COLO668 (cell line): ENCODE measurements around the gene SAMD4A.
"Not testable (repeated sequence)": the region's sequence is repeated elsewhere in the genome, so short reads cannot be mapped to it uniquely, and the experiment has no call there.

Source experiments
- DNase-seq: peaks from one replicate; lab custom pipeline; 2025; ENCODE audit not compliant: unreplicated experiment; lab: John Stamatoyannopoulos, UW

Gene SAMD4A

DNA sequence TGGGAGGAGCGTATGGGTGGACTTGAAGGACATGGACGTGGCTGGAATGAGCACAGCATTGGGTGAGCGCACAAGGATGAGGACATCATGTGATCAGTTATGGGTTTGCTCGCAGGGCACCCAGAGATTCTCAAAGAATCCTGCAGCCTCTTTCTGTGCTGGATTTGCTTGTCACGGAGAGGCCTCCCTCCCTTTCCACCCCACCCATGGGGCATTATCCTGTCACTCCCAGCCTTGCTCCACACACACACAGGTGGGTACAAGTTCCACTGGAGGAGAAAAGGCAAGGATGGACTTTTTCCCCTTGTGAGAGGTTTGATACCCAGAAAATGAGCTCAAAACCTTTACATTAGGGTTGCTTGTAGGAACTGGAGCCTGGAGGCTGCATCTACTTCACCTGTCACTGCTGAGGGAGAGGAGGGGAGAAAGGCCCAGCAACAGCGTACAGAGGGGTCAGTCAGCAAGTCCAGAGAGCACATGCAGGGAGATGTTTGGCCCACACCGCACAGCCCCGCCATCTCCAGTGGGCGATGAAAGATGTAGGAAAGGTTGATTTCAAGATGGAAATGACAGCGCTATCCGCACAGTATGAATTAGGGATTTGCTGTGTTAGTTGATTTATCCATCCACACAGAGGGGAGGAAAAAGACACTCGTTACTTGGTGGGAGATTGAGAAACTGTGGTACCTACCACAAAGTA is 223.0 kb downstream of the SAMD4A start:
- DNase-seq = no peak

DNA sequence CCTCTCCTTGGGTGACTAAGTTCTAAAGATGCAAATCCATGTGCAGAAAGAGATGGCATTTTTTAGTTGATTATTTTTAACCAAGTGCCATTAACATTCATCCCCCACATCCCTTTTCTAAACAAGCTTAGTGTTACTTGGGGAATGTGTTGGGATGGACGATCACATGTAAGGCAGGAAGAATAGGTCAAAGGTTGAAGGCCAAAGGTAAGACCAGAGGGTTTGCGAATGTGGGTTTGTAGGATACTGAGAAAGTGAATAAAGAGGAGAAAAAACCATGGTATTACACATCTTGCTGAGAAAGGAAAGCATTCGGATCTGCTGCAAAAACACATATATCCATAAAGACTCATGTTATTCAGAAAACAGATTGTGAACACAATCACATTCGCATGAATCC is 224.1 kb downstream of the SAMD4A start:
- no peak for DNase-seq

DNA sequence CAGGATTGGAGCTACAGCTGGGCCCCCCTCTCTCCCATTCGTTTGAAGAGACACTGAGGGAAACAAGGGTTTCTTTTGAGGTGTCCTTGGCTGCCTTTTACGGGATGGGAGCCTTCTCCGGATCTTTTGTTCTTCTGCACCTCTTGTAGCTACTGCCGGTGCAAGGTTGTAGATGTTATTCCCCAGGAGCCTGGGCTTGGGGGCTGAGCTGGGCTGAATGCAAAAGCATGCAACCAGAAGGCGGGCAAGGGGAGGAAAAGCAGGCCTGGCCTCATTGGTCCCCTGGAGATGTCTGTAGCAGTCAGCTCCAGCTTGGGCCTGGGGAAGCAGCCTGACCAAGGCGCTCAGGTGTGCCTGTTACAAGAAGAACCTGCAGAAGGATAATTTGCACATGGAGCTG is 225.4 kb downstream of the SAMD4A start:
- DNase-seq = no peak

DNA sequence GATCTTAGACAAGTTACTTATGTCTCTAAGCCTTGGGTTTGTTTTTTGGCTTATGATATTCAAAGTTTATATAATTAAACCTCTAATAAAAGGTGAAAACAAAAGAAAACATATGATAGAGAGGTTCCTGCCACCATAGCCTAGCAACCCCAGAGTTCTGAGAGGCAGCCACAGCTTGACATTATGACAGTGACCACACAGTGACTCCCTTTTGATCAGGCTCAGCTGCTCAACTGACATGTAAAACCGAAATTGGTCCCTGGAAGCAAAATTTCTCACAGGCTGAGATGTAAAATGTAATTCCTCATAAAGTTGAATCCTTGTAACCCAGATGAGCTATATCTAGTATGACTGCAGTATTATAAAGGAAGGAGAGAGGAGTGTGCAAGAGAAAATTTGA is 227.2 kb downstream of the SAMD4A start:
- DNase-seq = no peak

DNA sequence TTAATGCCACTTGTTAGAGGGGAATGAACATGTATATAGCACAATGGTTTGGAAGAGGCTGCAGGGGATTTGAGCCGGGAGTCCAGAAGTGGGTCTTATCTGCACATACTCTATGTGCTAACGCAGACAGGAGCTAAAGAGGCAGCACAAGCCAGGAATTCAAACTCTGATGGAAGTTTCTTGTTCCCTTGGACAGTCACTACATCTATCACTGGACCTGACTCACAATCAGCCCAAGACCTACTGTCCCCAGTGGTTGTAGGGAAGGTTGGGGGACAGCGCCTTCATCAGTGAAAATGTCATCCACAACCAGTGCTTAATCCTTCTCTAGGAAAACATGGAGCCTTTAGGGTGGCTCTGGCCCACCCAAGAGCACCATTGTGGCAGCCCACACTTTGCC is 227.9 kb downstream of the SAMD4A start:
- no peak for DNase-seq

DNA sequence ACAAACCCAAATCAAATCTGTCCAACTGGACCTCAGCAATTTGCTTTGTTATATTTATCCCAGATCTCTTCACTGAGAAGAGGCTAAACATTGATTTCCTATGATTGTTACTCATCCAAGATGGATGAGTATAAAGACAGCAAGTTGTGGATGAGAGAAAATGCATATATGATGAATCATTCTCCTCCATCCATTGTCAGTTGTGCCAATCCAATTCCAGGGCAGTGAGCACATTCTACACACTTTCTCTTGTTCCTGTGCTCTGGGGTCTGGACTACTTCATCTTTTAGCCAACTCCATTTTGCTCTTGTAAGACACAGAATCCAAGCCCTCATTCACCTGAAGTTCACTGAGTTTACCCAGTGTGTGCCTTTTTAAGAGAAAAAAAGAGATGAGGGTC is 230.0 kb downstream of the SAMD4A start:
- no peak for DNase-seq

DNA sequence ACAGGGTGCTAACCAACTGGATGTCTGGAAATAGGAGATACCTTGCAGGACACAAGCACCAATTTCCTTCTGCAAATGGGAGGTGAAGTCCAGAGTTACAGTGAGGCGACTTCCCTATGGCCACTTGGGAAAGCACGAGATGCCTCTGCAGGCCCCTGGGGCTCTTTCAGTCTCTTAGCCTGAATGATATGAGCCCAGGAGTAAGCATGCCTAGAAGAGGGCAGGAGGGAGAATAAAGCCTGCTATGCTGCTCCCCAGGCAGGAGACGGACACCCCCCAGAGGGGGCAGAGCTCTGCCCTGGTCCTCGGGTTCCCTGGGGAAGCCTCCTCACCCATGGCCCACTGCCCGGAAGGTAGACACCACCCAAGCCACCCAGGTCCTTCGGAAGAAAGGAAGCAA is 230.6 kb downstream of the SAMD4A start:
- DNase-seq = no peak

DNA sequence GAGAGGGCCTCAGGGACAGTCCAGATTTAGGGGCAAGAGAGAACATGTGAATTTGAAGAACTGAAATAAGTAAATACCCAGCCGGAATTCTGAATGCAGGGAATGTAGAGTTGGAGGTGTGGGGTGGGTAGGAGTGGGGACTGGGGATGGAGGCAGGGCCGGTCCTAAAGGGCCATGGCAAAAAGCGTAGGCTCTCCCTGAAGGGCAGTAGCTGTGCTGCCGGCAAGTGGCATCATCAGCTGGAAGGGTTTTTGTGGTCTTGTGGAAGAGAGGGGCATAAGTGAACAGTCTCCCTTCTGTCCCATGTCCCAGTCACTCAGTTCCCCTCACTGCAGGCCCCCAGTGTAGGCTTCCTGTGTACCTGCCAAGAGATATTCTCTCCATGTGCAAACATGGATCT is 231.1 kb downstream of the SAMD4A start:
- no peak for DNase-seq

DNA sequence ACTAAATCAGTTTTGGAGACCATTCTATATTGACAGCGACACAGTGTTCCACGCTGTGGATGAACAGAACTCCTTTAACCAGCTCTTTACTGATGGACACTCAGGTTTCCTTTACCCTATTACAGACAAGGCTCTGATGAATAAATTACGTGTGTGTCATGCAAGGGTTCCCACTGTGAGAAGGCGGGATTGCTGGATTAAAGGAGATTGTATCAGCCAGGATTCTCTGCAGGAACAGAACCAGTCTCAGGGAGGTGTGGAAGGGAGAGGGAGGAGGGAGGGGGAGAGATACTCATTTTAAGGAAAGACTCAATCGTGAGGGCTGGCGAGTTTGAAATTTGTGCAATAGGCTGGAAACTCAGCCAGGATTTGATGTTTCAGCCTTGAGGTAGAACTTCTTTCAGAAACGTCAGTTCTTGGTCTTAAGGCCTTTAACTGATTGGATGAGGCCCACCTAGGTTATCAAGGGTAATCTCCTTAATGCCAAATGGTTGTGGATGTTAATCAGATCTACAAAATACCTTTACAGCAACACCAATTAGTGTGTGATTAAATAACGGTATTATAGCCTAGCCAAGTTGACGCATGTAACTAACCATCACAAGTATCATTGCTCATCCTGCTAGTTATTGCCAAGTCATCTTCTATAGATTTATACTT is 231.7 kb downstream of the SAMD4A start:
- no peak for DNase-seq

DNA sequence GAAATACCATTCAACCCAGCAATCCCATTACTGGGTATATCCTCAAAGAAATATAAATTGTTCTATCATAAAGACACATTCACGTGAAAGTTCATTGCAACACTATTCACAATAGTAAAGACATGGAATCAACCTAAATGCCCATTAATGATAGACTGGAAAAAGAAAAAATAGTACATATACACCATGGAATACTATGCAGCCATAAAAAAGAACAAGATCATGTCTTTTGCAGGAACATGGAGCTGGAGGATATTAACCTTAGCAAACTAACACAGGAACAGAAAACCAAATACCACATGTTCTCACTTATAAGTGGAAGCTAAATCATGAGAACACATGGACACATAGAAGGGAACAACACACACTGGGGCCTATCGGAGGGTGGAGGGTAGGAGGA is 234.6 kb downstream of the SAMD4A start:
- DNase-seq = not testable (repeated sequence)

DNA sequence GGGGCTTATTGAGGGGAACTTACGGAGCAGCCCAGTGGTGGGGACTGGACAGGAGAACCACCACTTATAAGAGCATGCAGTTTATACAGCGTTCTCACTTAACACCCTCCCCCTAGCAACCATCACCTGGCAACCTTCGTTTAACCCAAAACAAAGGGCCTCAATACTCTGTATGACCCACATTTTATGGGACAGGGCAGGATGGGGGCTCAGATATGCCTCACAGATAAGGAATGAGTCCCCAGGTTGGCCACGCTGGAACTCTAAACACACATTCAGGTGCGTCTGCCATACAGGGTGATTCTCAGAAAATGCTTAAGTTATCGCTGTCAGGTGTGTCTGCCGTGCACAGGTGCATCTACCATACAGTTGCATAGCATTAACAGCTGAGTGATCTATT is 236.5 kb downstream of the SAMD4A start:
- peak; percentile 32 for DNase-seq

DNA sequence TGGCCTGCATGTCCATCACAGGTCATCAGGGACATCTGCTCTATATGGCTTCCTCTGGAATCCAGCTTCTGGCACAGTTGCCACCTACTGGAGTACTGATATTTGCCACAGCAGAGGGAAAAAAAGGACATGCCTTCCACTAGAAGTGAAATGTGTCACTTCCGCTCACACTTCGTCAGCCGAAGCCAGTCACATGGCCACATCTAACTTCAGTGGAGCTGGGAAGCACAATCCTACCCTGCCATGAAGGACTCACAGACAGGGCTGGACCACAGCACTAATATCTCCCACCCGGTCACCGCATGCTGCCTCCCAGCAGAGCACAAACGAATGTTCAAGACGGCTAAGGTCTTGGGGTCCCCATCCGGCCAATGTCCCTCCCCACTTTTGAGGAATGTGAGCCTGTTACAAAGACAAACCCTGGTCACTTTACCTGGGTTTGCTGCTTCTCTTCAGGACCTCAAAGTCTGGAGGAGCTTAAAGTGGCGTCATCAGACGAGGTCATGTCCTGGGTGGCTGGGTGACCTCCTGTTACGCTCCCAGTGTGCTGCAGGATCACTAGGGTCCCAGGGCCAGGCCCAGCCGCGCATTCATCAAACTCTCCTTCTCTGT is 237.1 kb downstream of the SAMD4A start:
- DNase-seq = no peak

DNA sequence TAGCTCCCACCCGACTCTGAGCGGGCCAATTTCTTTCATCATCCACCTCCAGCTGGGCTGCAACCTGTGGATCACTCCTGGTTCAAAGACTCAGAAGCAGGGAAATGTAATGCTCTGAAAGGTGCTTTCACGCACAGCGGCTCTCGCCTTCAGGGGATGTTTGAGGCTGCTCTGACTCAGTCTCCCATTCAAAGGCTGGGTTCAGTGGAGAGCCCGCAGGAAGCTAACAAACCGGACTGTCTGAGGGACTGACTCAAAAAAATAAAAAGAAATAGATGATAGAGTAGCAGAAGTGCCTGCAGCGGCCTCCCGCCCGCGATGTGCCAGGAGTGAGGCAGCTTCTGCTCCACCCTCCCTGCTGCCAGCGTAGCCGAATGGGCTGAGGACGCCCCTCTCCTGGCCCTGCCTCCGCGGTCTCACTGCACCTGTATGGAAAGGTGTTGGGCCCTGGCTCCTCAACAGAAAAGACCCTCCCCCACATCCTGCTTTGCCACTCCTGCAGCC is 237.7 kb downstream of the SAMD4A start:
- DNase-seq = no peak

DNA sequence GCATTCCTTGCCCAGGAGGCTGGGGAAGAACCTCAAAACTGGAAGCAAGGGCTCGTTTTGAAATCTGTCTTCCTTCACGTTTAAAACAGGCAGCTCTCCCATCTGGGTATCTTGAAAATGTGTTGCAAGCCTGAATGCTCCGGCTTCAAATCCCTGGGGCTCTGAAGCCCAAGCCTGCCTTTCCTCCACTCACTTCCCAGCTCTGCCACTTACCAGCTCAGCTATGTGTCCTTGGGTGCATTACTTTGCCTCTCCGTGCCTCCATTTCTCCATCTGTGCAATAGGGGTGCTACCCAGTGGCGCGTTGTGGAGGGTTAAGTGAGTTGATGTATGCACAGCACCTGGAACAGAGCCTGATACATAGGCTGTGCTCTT is 238.1 kb downstream of the SAMD4A start:
- DNase-seq = no peak

DNA sequence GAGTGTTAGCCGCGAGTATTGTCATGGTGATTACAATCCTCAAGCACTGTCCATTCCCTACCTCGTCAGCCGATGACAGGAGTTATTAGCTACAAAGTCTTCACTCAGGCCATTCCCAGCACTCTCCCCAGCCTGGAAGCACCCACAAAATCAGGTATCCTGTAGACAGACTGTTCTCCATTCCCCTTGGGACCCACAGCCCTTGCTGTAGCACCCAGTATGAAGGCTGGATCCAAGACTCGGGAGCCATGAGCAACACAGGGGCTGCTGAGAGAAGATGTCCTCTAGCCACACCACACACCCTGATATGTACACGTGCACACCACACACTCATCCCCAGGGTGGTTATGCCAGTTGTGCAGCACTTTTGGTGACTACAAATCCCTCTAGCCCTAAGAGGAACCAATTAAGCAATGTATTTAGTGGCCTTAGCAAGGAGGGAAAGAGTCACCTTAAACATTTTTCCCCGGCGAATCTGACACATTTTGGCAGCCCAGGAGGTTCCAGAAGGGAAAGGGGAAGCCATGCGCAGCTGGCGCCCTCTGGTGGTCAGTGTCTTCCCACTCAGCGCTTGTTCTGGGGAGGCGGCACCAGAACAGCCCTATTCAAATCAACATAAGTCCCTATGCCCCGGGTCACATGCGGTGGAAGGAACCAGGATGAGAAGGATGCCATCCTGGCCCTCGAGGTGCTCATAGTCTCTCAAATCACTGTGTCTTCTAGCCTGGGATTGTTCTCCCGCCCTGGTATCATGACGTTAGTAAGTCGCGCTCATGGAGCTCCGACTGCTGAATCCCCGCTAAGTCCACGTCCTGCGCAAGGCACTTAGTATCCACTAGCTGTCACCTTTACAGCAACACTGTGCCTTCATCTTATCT is 238.8 kb downstream of the SAMD4A start:
- peak; percentile 84 for DNase-seq

DNA sequence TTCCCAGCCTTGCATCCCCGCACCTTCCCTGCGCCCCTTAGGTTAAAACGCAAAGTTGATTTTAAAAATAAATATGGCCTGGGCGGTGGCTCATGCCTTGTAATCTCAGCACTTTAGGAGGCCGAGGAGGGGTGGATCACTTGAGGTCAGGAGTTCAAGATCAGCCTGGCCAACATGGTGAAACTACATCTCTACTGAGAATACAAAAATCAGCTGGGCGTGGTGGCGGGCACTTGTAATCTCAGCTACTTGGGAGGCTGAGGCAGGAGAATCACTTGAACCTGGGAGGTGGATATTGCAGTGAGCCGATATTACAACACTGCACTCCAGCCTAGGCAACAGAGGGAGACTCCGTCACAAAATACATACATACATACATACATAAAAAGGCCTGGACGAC is 239.7 kb downstream of the SAMD4A start:
- DNase-seq = no peak

DNA sequence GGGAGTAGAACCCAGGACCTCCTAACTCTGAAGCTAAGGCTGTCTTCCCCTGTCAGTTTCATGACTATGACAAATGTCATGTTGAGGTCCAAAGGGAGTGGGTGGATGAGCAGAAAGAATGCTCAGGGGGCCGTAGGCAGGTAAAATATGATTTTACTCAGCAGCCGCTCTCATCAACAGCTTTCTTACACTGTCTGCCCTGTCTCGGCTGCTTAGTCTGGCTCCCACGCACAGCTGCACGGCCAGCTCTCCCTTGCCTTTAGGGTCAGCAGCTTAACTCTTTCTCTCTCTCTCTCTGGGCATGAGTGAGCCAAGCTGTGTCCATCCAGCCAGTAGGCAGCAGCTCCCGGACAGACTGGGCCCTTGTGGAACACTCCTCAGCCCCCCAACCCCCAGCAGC is 240.5 kb downstream of the SAMD4A start:
- DNase-seq = no peak

DNA sequence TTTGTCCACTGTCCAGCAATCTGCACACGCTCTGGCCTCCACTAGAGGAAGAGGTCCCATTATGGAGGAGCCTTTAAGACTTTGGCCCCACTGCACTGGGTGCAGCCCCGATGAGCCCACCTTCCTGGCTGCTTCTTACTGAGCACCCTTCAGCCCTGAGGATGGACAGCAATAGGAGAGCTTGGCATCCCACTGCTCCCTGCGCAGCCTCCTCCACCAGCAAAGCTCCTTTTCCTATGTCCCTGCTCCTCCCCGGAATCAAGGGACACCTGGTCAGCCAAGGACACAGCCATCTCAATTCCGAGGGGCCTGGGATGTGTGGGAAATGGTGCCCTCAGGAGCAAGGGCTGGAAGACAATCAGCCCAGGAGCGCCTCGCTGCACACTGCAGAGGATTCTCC is 241.0 kb downstream of the SAMD4A start:
- DNase-seq = no peak

DNA sequence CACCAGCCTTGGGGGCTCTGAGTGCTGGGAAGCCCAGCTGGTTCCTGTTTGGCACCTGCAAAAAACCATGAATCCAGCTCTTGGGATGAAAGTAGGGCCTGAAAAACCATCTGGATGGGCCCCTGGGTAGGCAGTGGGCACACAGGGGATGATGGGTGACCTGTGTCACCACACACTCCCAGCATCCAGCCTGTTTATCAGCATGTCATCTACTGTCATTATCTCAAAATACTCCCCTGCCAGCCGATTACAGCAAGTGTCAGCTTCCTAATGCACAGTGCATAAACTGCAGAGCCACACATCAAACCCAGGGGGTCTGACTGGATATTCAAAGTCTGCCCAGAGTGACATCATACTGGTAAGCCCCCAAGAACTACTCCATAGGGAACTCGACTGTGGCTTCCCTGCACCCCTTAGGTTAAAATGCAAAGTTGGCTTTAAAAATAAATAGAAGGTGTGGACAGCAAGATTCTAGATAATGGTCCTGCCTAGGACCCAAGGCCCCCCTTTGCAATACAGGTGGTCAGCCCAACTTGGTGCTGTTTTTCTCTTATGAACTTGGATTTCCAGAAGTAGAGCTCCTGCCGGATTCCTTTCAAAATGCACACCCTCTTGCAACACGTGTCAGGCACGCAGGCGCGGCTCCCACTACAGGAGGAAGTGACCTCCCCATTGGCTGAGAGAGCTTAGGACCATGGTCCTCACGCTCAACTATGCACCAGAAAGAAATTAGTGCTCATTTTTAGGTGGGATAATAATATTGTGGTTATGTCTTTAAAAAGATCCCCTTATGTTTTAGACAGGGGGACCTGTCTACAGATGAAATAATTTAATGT is 241.6 kb downstream of the SAMD4A start:
- DNase-seq = no peak

DNA sequence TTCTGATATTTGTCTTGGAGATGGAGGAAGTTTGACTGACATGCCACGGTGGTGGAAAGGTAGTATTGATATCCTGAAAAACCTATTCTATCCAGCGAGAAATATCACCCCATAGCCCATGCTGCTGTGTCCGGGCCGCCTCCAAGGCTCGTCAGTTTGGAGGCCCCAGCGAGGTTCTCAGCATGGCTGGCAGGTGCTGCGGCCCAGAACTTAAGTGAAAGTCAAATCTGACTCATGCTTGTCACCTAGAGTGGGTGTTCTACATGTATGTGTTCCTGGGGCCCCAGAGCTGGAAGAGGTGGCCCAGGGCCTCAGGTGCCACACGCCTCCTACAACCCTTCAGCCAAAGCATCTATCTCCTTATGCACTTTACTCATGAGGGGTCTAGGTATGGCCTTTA is 242.8 kb downstream of the SAMD4A start:
- no peak for DNase-seq

DNA sequence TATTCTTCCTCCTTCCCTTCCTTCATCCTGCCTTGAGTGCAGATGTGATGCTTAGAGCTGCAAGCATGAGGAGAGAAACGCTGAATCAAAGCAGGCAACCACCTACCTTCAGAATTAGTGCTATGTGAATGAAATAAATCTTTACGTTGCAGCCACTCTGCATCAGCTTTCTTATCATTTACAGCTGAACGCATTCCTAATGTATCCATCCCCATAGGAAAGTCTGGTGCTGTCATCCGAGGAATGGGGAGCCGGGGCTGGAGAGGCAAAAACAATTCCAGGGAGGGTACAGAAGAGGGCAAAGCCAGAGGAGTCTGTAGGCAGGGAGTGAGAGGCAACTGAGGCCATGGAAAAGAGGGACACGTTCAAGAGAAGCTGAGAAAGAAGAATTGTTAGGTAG is 245.7 kb downstream of the SAMD4A start:
- no peak for DNase-seq
